Activated CD4-positive, alpha-beta T cell treated with anti-CD3 and anti-CD28 coated beads for 4 hours (primary cell): ENCODE data around the gene SLC8B1.
A peak's percentile ranks its signal among the peaks of the same experiment; 100 is the strongest.
"Not testable (repeated sequence)": the region's sequence is repeated elsewhere in the genome, so short reads cannot be mapped to it uniquely, and the experiment has no call there.

Experiments used
- DNase-seq, 2 donors: peaks; one replicate each; pipeline ENCODE4 v3.0.0-alpha.2; 2020

Gene SLC8B1

DNA sequence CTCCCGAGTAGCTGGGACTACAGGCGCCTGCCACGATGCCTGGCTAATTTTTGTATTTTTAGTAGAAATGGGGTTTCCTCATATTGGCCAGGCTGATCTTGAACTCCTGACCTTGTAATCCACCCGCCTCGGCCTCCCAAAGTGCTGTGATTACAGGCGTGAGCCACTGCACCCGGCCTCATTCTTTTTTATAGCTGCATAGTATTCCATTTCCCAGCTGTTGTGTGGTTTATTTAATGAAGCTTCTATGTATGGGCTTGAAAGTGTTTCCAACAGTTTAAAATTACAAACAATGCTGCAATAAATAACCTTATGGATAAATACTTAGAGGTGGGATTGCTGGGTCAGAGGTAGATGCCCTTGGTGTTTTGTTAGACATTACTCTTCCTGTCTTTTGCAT lies 19.3 kb upstream of the SLC8B1 start:
- DNase-seq: not testable (repeated sequence)

DNA sequence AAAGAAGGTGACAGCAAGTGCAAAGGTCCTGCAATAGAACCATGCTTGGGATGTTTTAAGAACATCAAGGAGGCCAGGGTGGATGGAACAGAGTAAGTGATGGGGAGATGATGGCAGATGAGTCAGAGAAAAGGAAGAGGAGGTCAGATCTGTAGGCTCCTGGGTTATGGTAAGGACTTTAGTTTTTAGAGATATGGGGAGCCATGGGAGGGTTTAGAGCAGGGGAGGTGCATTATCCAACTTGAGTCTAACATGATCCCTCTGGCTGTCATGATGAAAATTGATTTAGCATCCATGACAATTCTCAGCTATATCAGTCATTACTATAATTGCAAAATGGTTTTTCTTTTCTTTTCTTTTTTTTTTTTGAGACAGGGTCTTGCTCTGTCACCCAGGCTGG lies 16.2 kb upstream of the SLC8B1 start:
- no peak for DNase-seq

DNA sequence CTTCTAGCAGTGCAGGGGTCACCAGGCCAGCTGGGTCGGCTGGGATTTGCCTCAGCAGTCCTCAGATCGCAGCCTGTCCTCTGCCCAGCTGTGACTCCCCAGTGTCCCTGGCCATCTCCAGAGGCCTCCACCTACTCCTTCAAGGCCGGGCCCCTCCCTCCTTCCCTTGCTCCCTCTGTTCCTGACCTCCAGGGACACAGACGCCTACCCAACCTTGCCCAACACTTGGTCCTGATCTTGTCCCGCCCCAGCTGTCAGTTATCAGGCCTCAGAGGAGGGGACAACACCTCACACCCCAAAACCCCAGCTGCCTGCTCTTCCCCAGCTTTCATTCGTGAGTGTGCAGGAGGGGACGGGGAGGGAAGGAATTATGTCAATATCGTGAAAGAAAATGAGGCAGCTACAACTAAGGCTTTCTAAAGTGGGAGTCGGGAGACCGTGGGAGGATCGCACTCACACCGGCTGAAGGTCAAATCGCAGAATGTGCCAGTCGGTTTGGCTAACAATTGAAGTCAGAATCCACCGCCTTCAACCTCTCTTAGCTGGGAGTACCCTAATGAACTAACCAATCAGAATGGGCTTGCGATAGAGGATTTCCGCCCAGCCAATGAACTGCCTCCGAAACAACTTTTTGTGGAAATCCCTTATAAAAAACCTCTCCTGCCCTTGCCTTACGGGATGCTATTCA lies 14.1 kb upstream of the SLC8B1 start:
- DNase-seq: no peak

DNA sequence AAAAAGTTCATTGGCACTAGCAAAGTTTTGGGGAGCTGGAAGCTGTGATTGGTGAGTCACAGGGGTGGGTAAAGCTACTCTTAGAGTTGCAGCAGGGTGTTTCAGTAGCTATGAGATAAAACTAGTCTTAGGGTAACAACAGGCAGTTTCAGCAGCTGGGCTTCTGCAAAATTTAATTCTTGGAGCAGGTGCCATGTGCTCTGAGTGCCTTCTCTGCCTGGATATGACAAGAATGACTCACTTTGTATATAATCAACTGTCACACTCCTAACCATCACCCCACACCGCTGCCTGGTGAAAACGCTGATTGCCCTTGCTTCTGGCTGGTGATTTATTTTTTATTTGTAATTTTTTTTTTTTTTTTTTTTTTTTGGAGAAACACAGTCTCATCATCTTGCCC lies 13.0 kb upstream of the SLC8B1 start:
- no peak for DNase-seq

DNA sequence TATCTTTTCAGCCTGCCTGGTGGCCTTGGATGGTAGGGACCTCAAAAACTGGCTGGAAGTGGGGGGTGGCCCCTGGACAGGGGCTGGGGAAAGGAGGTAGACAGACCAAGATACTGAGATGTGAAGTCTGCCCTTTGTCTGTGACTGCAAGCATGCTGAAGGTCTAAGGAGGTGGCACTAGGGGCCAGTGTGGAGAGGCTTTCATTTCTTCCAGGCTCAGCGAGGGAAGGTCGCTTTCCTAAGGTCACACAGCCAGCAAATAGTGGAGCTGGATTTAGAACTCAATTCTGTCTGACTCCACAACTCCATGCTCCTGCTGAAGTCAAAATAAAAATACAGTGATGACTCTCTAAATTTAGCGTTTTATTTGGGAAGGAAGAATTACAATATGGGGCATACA lies 12.2 kb upstream of the SLC8B1 start:
- no peak for DNase-seq

DNA sequence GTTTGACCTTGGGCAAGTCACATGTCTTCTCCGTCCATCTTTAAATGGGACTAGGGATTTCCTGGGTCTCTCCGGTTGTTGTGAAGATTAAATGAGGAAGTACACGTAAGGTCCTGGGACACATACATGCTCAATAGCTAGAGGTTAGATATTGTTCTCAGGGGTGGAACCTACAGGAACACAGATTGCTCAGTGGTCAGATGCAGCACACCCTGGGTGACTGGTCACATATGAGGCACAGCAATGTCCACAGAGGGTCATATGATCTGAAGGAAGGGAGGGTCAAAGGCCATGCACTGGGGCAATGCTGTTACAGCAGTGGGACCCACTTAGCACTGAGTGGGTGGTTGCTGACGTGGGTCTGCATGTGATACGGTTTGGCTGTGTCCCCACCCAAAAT lies 11.4 kb upstream of the SLC8B1 start:
- no peak for DNase-seq

DNA sequence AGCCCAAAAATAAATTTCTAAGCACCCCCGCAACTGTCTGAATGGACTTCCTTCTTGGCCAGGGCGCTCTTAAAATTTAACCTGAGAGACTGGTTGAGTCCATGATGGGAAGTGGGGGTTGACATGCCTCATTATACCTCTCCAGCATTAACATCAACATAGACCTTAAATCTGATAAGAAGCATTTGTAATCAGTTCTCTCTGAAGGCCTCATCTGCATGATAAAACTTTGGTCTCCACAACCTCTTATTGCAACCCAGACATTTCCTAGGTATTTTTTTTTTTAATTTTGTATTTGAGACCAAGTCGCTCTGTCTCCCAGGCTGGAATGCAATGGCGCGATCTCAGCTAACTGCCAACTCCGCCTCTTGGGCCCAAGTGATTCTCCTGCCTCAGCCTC lies 10.4 kb upstream of the SLC8B1 start:
- no peak for DNase-seq

DNA sequence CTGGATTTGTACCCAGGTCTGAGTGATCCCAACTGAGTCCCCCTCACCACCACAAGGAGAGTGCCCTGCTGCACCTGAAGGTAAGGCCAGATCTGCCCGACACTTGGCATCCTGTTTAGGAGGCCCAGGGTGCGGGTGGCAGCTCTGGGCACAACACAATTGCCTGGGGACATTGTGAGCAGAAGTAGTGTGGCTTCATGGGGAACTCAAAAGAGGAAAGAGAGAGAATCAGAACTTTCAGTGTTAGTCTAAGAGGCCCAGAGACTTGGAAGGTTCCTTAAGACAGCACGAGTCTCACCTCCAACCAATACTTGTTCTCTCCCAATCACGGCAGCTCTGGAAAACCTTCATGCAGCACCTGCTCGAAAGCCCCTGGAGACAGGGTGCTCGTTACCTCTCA lies 6.6 kb upstream of the SLC8B1 start:
- no peak for DNase-seq

DNA sequence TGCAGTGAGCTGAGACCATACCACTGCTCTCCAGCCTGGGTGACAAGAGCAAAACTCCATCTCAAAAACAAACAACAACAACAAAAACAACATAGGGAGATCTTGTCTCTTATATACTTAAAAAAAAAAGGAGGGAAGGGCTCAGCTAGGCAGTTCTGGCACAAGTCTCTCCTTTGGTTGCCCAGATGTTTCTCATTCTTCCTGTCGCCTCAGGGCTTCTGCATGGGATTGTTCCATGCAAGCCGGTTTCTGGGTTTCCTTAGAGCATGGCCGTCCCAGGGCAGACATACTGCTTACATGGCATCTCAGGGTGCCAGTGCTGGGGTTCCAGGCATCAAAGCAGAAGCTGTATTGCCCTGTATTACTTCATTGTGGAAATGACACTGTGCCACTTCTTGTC lies 5.2 kb upstream of the SLC8B1 start:
- DNase-seq: no peak

DNA sequence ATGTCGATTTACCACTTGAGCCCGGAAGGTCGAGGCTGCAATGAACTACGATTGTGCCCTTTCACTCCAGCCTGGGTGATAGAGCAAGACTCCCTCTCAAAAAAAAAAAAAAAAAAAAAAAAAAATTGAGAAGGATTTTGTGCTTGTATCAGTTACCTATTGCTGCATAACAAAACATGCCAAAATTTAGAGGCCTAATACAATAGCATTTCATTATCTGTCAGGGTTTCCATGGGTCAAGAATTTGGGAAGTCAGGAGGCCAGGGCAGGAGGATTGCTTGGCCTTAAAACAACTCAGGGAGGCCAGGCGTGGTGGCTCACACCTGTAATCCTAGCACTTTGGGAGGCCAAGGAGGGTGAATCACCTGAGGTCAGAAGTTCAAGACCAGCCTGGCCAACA lies 4.6 kb upstream of the SLC8B1 start:
- no peak for DNase-seq

DNA sequence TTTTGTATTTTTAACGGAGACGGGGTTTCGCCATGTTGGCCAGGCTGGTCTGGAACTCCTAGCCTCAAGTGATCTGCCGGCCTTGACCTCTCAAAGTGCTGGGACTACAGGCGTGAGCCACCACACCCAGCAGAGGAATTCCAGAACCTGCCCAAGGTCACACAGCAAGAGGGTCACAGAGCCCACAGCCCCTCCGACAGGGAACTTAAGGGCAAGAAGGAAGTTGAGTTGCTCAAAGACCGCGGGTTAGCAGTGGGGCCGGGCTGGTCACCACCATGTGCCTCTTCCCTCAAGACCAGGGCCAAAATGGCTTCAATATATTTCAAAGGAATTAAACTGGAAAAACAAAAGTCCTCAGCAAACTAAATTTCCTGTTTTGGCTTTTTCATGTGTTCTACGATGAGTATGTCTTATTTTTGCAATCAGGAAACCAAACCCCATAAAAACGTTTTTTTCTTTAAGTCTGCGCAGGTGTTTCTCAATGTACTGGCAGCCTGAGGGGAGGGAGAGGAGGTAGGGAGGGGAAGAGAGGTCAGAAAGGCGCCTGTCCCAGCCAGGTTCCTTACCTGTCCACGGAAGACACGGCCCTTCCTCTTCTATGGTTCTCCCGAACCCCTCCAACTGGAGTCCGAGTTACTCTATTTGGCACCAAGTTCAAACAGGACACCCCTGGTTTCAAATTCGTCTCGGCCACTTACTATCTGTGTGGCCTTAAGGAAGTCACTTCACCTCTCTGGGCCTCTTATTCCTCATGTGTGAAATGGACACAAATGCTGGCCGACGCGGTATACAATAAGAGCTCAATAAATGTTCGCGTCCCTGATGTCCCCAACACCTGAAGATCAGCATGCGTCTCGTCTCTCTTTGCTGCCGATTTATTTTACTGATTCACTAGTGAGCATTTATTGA lies 778 bp downstream of the SLC8B1 start:
- peak; percentile 5 to 8 for DNase-seq

DNA sequence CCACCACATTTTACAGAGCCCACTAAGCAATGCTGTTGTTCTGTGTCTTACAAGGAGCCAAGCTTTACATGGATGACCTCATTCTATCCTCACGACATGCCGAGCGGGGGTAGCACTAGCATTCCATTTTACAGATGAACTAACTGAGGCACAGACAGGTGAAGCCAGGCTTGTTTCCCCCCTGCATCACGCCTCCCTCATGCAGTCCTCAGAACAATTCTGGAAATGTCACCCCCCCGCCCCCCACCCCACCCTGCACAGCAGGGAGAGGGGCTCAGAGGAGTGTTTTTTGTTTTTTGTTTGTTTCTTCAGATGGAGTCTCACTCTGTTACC lies 1.5 kb downstream of the SLC8B1 start:
- DNase-seq: no peak

DNA sequence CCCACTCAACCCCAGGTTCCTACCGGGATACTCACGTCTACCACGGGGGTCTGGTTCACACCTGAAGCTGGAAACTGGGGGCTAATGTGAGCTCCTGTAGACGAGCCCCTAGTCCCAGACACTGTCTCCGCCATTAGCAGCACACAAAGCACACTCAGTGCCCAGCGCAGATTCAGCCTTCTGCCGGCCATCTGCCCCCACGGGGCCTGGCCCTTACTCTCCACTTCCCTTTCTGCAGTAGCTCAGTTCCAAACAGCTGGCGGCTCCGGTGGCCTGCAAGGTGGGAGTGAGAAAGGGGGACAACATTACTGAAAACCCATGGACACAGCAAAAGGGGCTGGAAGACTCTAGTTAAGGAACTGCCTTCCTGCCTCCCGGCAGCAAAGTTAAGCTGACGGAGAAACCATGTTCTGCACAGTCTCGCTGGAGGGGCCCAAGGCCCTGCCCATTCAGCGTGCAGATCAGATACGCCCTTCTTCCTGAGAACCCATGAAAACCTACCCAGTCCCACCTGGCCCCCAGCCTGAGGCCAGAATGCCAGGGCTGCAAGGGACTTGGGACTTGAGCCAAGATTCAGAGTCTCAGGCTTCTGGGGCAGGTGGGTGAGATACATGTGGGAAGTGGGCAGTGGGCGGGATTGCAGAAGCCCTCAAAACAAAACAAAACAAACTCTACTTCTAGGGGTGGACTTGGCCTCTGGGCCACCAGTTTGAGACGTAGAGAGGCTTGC lies 2.1 kb downstream of the SLC8B1 start:
- no peak for DNase-seq

DNA sequence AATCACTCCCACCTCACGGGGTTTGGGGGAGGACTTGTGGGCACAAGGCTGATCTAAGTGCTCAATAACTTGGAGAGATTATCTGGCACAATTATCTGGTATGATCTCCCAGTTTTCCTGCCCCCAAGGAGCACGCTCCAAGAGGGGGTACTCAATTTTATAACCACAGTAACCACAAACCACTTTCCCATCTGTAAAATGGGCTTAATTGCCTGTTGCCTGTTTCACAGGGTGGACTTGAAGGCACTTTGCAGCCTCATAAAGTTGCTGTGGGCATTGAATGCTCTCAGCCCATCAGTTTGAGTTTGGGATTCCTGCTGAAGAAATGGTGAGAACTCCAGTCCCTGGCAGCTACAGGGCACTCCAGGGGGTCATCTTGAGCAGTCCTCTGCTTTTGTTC lies 4.4 kb downstream of the SLC8B1 start:
- DNase-seq: no peak

DNA sequence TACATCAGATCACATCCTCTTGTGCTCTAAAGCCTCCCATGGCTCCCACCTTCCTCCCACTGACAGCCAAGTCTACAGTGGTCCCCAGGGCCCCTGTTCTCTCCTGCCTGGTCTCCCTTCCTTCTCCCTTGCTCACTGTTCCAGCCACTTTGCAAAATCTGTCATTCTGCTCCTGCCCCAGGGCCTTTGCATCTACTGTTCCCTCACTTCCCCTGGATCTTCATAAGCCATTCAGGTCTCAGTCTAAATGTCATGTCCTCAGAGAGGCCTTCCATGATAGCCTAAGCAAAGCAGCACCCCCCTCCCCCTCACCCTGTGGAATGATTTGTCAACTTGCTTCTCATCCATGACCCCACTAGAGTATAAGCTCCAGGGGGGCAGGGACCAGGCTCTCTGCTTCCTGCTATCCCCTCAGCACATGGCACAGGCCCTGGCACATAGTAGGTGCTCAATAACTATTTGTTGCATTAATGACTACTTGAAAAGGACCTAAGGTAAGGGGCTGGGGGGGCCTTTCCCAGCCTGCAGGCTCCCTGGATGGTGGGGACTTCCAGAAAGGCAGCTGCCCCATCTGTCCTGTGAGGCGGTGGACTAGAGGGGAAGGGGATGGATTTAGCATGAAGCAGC lies 5.0 kb downstream of the SLC8B1 start:
- no peak for DNase-seq

DNA sequence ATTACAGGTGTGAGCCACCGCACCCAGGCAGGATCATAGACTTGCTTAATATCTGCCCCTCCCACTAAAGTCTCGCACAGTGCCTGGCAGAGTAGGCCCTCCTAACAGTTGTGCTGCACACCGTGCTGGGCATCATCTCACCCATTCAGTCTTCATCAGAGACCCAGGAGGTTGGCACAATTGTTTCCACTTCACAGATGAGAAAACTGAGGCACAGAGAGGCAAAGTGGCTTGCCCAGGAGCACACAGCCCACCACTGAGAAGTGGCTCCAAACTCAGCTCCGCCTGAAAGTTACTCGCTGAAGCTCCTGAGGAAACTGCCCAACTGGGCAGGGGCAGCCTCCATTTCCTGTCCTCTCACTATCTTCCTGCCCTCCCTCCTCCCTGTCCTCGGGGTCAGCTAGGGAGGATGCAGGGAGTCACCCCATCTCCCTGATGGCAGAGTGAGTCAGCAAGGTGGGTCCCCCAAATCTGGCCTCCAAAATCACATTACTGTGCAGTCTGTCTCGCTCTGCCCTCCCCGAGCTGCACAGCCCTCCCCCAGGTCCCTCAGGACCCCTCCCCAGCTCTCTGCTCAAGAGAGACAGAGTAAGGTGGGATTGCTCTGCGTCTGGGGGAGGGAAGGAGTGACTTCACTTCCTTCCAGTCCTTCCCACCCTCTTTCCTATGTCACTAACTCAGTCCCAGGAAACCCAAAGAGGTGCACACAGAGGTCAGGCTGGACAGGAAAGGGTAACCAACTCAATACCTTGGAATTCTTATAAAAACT lies 5.7 kb downstream of the SLC8B1 start:
- DNase-seq: no peak

DNA sequence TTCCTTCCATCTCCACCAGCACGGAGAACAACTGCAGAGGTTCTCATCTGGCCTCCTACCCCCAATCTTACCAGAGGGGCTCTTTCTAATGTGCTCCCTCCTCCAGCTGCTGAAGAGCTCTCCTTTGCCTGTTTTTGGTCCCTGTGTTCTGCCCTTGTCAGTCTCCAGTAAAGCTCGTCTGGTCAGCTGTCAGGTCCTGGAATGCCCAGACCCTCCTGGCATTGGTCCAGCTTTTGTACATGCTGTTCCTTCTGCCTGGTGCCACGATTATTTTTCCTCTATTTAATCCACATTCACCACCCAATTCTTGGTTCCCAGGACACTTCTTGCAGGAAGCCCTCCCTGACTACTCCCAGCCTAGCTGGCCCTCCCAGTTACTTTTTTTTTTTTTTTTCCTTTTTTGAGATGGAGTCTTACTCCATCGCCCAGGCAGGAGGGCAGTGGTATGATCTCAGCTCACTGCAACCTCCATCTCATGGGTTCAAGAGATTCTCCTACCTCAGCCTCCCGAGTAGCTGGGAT lies 6.5 kb downstream of the SLC8B1 start:
- DNase-seq: no peak

DNA sequence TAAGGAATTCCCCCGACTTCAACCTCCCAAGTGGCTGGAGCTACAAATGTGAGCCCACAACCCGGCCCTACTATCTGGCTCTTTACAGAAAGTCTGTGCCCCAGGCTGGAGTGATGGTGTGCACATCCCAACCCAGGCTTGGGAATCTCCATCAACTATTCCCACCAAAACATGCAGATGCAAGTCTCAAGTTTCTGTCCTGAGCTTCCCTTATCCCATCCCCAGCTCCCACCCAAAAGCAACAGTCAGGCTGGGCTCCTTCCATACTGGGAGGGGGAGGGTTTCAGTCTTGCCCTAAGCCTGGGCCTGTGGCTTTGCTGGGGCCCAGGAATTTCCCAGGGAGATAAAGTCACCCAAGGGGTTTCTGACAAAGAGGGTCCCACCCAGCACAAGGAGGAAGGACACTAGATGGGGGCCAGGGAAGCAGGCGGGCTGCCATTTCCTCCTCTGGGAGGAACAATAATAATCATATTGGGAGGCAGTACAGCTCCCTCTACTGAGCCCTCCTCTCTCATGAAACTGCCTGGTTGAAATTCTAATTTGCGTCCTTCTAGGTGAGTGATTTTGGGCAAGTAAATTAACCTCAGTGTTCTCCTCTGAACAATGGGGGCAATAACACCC lies 8.0 kb downstream of the SLC8B1 start:
- no peak for DNase-seq

DNA sequence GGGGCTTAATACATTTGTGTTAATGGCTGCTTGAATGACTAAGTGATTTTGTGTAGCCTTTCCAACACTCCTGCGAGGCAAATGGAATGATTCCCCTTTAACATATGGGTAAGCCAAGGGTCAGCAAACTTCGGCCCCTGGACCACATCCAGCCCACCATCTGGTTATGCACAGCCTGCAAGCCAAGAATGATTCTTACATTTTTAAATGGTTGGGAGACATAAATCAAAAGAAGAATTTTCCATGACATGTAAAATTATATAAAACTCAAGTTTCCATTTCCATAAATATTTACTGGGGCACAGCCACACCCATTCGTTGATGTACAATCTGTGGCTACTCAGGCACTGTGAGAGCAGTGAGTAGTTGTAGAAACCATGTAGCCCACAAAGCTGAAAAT lies 9.0 kb downstream of the SLC8B1 start:
- DNase-seq: no peak

DNA sequence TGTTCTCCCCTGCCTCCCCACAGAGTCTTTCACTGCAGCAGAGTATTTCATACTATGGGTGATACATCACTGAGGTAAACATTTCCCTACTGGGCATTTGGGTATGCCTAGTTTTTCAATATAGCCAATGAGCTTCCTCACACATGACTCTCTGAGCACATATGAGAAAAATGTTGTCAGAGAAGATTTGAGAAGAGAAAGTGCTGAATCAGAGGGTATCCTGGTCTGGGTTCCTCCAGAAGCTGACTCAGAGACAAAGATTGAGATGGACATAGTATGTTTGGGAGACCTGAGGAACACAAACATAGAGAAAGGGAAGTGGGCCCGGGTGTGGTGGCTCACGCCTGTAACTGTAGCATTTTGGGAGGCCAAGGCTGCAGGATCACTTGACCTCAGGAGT lies 12.6 kb downstream of the SLC8B1 start:
- DNase-seq: no peak

DNA sequence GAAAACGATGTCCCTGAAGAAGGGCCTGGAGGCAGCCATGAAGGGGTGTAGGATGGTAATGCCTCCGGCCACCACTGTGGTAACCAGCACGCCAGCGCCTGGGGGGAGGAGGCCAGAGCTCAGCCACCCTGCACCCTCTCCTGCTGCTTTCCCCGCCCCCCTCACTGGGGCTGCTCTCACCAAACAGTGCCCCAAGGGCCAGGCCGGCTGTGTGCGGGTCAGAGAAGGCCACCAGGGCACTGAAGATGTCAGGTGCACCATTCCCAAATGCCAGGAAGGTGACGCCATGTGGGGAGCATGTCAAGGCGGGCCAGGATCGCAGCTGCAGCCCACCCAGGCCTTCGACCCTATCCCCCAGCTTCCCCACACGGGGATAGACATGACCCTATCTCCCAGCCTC lies 14.5 kb downstream of the SLC8B1 start:
- no peak for DNase-seq
